HEK293 (cell line): ENCODE data around the gene AURKB.

Experiments used
- AEBP2 ChIP-seq: fragments of 450-650 bp; formaldehyde crosslinking; IDR thresholded peaks from 2 replicates; pipeline ENCODE4 v1.5.1; 2016; ENCODE audit warnings: missing biosample characterization, missing genetic modification characterization, borderline replicate concordance
- BCL11B ChIP-seq: fragments of 450-650 bp; formaldehyde crosslinking; IDR thresholded peaks from 2 replicates; pipeline ENCODE4 v1.5.1; 2016; ENCODE audit warnings: low read depth, missing biosample characterization, missing genetic modification characterization
- BCL6B ChIP-seq: fragments of 450-650 bp; formaldehyde crosslinking; IDR thresholded peaks from 2 replicates; pipeline ENCODE4 v1.5.1; 2017; ENCODE audit warnings: missing biosample characterization, missing genetic modification characterization
- EGR2 ChIP-seq: fragments of 450-650 bp; formaldehyde crosslinking; IDR thresholded peaks from 2 replicates; pipeline ENCODE4 v1.5.1; 2016; ENCODE audit warnings: low read depth, missing biosample characterization, missing genetic modification characterization
- ELK4 ChIP-seq: IDR thresholded peaks from 2 replicates; pipeline ENCODE4 v1.6.1; 2011; ENCODE audit warnings: mild to moderate bottlenecking, low read depth, low read length, borderline replicate concordance
- IKZF3 ChIP-seq: fragments of 450-650 bp; IDR thresholded peaks from 2 replicates; pipeline ENCODE4 v1.5.0; 2018; ENCODE audit warnings: missing biosample characterization, mild to moderate bottlenecking, missing genetic modification characterization, moderate library complexity
- KLF16 ChIP-seq: fragments of 450-650 bp; formaldehyde crosslinking; IDR thresholded peaks from 2 replicates; pipeline ENCODE4 v1.5.1; 2017; ENCODE audit warnings: missing biosample characterization, missing genetic modification characterization
- PBX3 ChIP-seq: sonication (generic); formaldehyde crosslinking; IDR thresholded peaks from 2 replicates; pipeline ENCODE4 v1.8.1; 2022; ENCODE audit warnings: mild to moderate bottlenecking, moderate library complexity, missing genetic modification reagents
- RBAK ChIP-seq: fragments of 450-650 bp; formaldehyde crosslinking; IDR thresholded peaks from 2 replicates; pipeline ENCODE4 v1.5.1; 2016; ENCODE audit warnings: missing biosample characterization, missing genetic modification characterization
- REPIN1 ChIP-seq: fragments of 450-650 bp; formaldehyde crosslinking; IDR thresholded peaks from 2 replicates; pipeline ENCODE4 v1.5.1; 2017; ENCODE audit warnings: missing biosample characterization, missing genetic modification characterization, low read depth
- SP3 ChIP-seq: fragments of 450-650 bp; formaldehyde crosslinking; IDR thresholded peaks from 2 replicates; pipeline ENCODE4 v1.5.1; 2016; ENCODE audit warnings: missing biosample characterization, missing genetic modification characterization
- SP7 ChIP-seq: fragments of 450-650 bp; formaldehyde crosslinking; IDR thresholded peaks from 2 replicates; pipeline ENCODE4 v1.5.1; 2016; ENCODE audit warnings: missing biosample characterization, missing genetic modification characterization
- TCF7L2 ChIP-seq: IDR thresholded peaks from 2 replicates; pipeline ENCODE4 v1.6.1; 2011; ENCODE audit warnings: low read depth, mild to moderate bottlenecking, inconsistent platforms, low read length, moderate library complexity, borderline replicate concordance
- ZBTB21 ChIP-seq: fragments of 450-650 bp; formaldehyde crosslinking; IDR thresholded peaks from 2 replicates; pipeline ENCODE4 v1.5.1; 2017; ENCODE audit warnings: missing biosample characterization, missing genetic modification characterization
- ZBTB8A ChIP-seq: fragments of 450-650 bp; formaldehyde crosslinking; IDR thresholded peaks from 2 replicates; pipeline ENCODE4 v1.5.1; 2016; ENCODE audit warnings: missing biosample characterization, missing genetic modification characterization
- ZNF114 ChIP-seq: fragments of 450-650 bp; formaldehyde crosslinking; IDR thresholded peaks from 2 replicates; pipeline ENCODE4 v1.5.0; 2017; ENCODE audit warnings: missing biosample characterization, missing genetic modification characterization
- ZNF155 ChIP-seq: fragments of 450-650 bp; formaldehyde crosslinking; IDR thresholded peaks from 2 replicates; pipeline ENCODE4 v1.5.1; 2016; ENCODE audit warnings: missing biosample characterization, missing genetic modification characterization
- ZNF175 ChIP-seq: fragments of 450-650 bp; formaldehyde crosslinking; IDR thresholded peaks from 2 replicates; pipeline ENCODE4 v1.5.1; 2016; ENCODE audit warnings: missing biosample characterization, missing genetic modification characterization
- ZNF2 ChIP-seq: fragments of 450-650 bp; formaldehyde crosslinking; IDR thresholded peaks from 2 replicates; pipeline ENCODE4 v1.5.1; 2016; ENCODE audit warnings: missing biosample characterization, missing genetic modification characterization
- ZNF221 ChIP-seq: fragments of 450-650 bp; formaldehyde crosslinking; IDR thresholded peaks from 2 replicates; pipeline ENCODE4 v1.5.1; 2017; ENCODE audit warnings: missing biosample characterization, missing genetic modification characterization, borderline replicate concordance
- ZNF23 ChIP-seq: fragments of 450-650 bp; formaldehyde crosslinking; IDR thresholded peaks from 2 replicates; pipeline ENCODE4 v1.5.1; 2016; ENCODE audit warnings: missing biosample characterization, missing genetic modification characterization, borderline replicate concordance
- ZNF248 ChIP-seq: fragments of 450-650 bp; formaldehyde crosslinking; IDR thresholded peaks from 2 replicates; pipeline ENCODE4 v1.5.1; 2017; ENCODE audit warnings: missing biosample characterization, missing genetic modification characterization
- ZNF26 ChIP-seq: fragments of 450-650 bp; formaldehyde crosslinking; IDR thresholded peaks from 2 replicates; pipeline ENCODE4 v1.5.1; 2016; ENCODE audit warnings: missing biosample characterization, missing genetic modification characterization
- ZNF292 ChIP-seq: fragments of 450-650 bp; formaldehyde crosslinking; IDR thresholded peaks from 2 replicates; pipeline ENCODE4 v1.5.1; 2016; ENCODE audit warnings: low read depth, missing biosample characterization, missing genetic modification characterization, borderline replicate concordance
- ZNF302 ChIP-seq: fragments of 450-650 bp; formaldehyde crosslinking; IDR thresholded peaks from 2 replicates; pipeline ENCODE4 v1.5.1; 2016; ENCODE audit warnings: missing biosample characterization, missing genetic modification characterization, low read depth
- ZNF391 ChIP-seq: fragments of 450-650 bp; formaldehyde crosslinking; IDR thresholded peaks from 2 replicates; pipeline ENCODE4 v1.5.1; 2016; ENCODE audit warnings: low read depth, missing biosample characterization, missing genetic modification characterization, borderline replicate concordance
- ZNF416 ChIP-seq: fragments of 450-650 bp; formaldehyde crosslinking; IDR thresholded peaks from 2 replicates; pipeline ENCODE4 v1.5.1; 2016; ENCODE audit warnings: missing biosample characterization, missing genetic modification characterization
- ZNF423 ChIP-seq: fragments of 450-650 bp; formaldehyde crosslinking; IDR thresholded peaks from 2 replicates; pipeline ENCODE4 v1.5.1; 2016; ENCODE audit warnings: missing biosample characterization, missing genetic modification characterization
- ZNF510 ChIP-seq: fragments of 450-650 bp; formaldehyde crosslinking; IDR thresholded peaks from 2 replicates; pipeline ENCODE4 v1.5.1; 2018; ENCODE audit warnings: mild to moderate bottlenecking, missing genetic modification characterization, missing biosample characterization; ENCODE audit not compliant: insufficient replicate concordance
- ZNF529 ChIP-seq: fragments of 450-650 bp; formaldehyde crosslinking; IDR thresholded peaks from 2 replicates; pipeline ENCODE4 v1.5.1; 2017; ENCODE audit warnings: missing genetic modification characterization, missing biosample characterization; ENCODE audit not compliant: insufficient replicate concordance
- ZNF544 ChIP-seq: fragments of 450-650 bp; formaldehyde crosslinking; IDR thresholded peaks from 2 replicates; pipeline ENCODE4 v1.5.0; 2017; ENCODE audit warnings: missing biosample characterization, missing genetic modification characterization
- ZNF549 ChIP-seq: fragments of 450-650 bp; IDR thresholded peaks from 2 replicates; pipeline ENCODE4 v1.5.1; 2018; ENCODE audit warnings: missing biosample characterization, missing genetic modification characterization, mild to moderate bottlenecking, inconsistent platforms, moderate library complexity
- ZNF561 ChIP-seq: fragments of 450-650 bp; IDR thresholded peaks from 2 replicates; pipeline ENCODE4 v1.5.1; 2018; ENCODE audit warnings: missing biosample characterization, missing genetic modification characterization, borderline replicate concordance
- ZNF747 ChIP-seq: fragments of 450-650 bp; formaldehyde crosslinking; IDR thresholded peaks from 2 replicates; pipeline ENCODE4 v1.5.1; 2016; ENCODE audit warnings: missing biosample characterization, missing genetic modification characterization
- ZNF785 ChIP-seq: fragments of 450-650 bp; formaldehyde crosslinking; IDR thresholded peaks from 2 replicates; pipeline ENCODE4 v1.5.1; 2016; ENCODE audit warnings: missing biosample characterization, missing genetic modification characterization

AURKB gene

GRCh38 chr17:8222630-8223355 is 12.4 kb upstream of the AURKB start (continued):
- no peak for TF ChIP-seq ZNF221 (tag by site-specific recombination)
- TF ChIP-seq ZNF23 (tag by site-specific recombination): no peak
- TF ChIP-seq ZNF544: no peak
- no peak for TF ChIP-seq ZNF549 (tag by site-specific recombination)
- no peak for TF ChIP-seq TCF7L2
- TF ChIP-seq ZNF747 (tag by site-specific recombination): no peak
- no peak for TF ChIP-seq AEBP2 (tag by site-specific recombination)
- TF ChIP-seq SP7: peak; percentile 88
- TF ChIP-seq ZNF423 (tag by site-specific recombination): no peak
- no peak; the same call in 1 of the 2 replicates for TF ChIP-seq ZNF2 (tag by site-specific recombination)
- peak; percentile 81 for TF ChIP-seq EGR2
- no peak for TF ChIP-seq ZBTB8A (tag by site-specific recombination)
- no peak for TF ChIP-seq ZNF26 (tag by site-specific recombination)
- TF ChIP-seq BCL11B (tag by site-specific recombination): peak; percentile 97
- no peak for TF ChIP-seq ZNF175
- 0 out of 2 replicates have a peak, but pooled peaks have one; percentile 30 for TF ChIP-seq BCL6B
- TF ChIP-seq ZNF529: no peak
- no peak for TF ChIP-seq ZNF248
- no peak for TF ChIP-seq ZBTB21 (tag by site-specific recombination)
- no peak for TF ChIP-seq ZNF114
- no peak for TF ChIP-seq ZNF292 (tag by site-specific recombination)
- TF ChIP-seq RBAK (tag by site-specific recombination): no peak
- TF ChIP-seq KLF16: peak; percentile 76
- no peak for TF ChIP-seq ZNF302 (tag by site-specific recombination)
- TF ChIP-seq PBX3: no peak; the same call in 1 of the 2 replicates
- TF ChIP-seq ZNF561 (tag by site-specific recombination): peak; percentile 94
- peak; percentile 94 for TF ChIP-seq ZNF391
- TF ChIP-seq ZNF510 (tag by site-specific recombination): no peak
- no peak for TF ChIP-seq ZNF416 (tag by site-specific recombination)
- no peak for TF ChIP-seq ELK4
- TF ChIP-seq ZNF155 (tag by site-specific recombination): no peak
- peak; percentile 94 for TF ChIP-seq IKZF3 (tag by site-specific recombination)
- no peak for TF ChIP-seq ZNF785
- 0 out of 2 replicates have a peak, but pooled peaks have one; percentile 9 for TF ChIP-seq REPIN1 (tag by site-specific recombination)
- TF ChIP-seq SP3 (tag by site-specific recombination): peak; percentile 93
